OCI-LY3 (cell line): ENCODE data around the gene ITLN1.
"Not testable (repeated sequence)": the region's sequence is repeated elsewhere in the genome, so short reads cannot be mapped to it uniquely, and the experiment has no call there.

Source experiments
- H2AFZ ChIP-seq: fragments of 200-600, 300-600 bp; shearing (Covaris generic); 2 replicates; pipeline ENCODE4 v1.6.0; 2014; ENCODE audit warnings: antibody characterized with exemption, low read depth, low read length
- H3K27ac ChIP-seq: fragments of 200-600, 300-600 bp; sonication (generic); 2 replicates; pipeline ENCODE4 v1.5.1; 2014; ENCODE audit warnings: mild to moderate bottlenecking, low read length, moderate library complexity, mixed read lengths
- H3K27me3 ChIP-seq: fragments of 200-600, 300-600 bp; sonication (generic); 2 replicates; pipeline ENCODE4 v1.6.1; 2014; ENCODE audit warnings: low read depth, low read length, mixed read lengths
- H3K36me3 ChIP-seq: fragments of 200-600, 300-600 bp; sonication (generic); replicated peaks from 2 replicates; pipeline ENCODE3; 2014; ENCODE audit warnings: low read depth, low read length, mixed read lengths
- H3K4me1 ChIP-seq: fragments of 300-600, 200-600 bp; sonication (generic); 2 replicates; pipeline ENCODE4 v1.6.1; 2014; ENCODE audit warnings: low read length, mixed read lengths
- H3K4me2 ChIP-seq: fragments of 200-600, 300-600 bp; sonication (generic); 2 replicates; pipeline ENCODE4 v1.6.1; 2014; ENCODE audit warnings: low read length, mixed read lengths
- H3K4me3 ChIP-seq: fragments of 300-600, 200-600 bp; sonication (generic); 2 replicates; pipeline ENCODE4 v1.5.1; 2014; ENCODE audit warnings: antibody characterized with exemption, mild to moderate bottlenecking, low read length, moderate library complexity
- H3K79me2 ChIP-seq: fragments of 300-600, 200-600 bp; shearing (Covaris generic); 2 replicates; pipeline ENCODE4 v1.6.1; 2014; ENCODE audit warnings: mild to moderate bottlenecking, low read length, mixed read lengths
- H3K9ac ChIP-seq: fragments of 300-600, 200-600 bp; shearing (Covaris generic); 2 replicates; pipeline ENCODE4 v1.6.0; 2014; ENCODE audit warnings: mild to moderate bottlenecking, low read length, moderate library complexity
- H3K9me3 ChIP-seq: fragments of 200-600, 300-600 bp; shearing (Covaris generic); 2 replicates; pipeline ENCODE4 v1.6.1; 2014; ENCODE audit warnings: low read length, mixed read lengths; ENCODE audit not compliant: insufficient read depth
- H4K20me1 ChIP-seq: fragments of 200-600, 300-600 bp; sonication (generic); 2 replicates; pipeline ENCODE4 v1.6.1; 2016; ENCODE audit warnings: low read length, mixed read lengths; ENCODE audit not compliant: insufficient read depth
- EZH2phosphoT487 ChIP-seq: fragments of 200-600 bp; shearing (Covaris generic); IDR thresholded peaks from 2 replicates; pipeline ENCODE4 v1.6.1; 2018; ENCODE audit warnings: antibody characterized with exemption, mixed run types, low read depth
- TF ChIP-seq, protein P1 (sequence below): fragments of 200-600, 300-600 bp; sonication (generic); IDR thresholded peaks from 2 replicates; pipeline ENCODE4 v1.5.1; 2014; ENCODE audit warnings: antibody characterized with exemption, low read length, low read depth

Gene ITLN1

DNA sequence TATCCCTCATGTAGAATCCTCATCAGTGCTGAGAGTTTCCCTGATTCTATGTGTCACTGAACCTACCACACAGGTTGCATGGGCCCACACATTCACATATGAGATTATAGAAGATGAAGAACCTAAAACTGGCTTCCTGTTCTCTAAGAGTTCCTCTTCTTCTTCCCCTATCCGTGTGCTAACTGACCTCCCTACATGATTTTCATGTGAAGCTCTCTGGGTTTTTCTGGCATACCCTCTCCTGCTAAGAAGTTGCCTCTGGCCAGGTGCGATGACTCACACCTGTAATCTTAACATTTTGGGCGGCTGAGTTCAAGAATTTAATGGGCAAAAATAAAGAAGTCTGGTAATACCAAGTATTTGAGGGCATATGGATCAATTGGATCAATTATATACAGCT lies 16.8 kb downstream of the ITLN1 start:
- Histone ChIP-seq H3K36me3 (no peaks in the 10 kb centered on the region), H3K4me1 (peaks cover 6% of the 10 kb centered on the region; the same call in 1 of the 2 replicates), H4K20me1 (no peaks in the 10 kb centered on the region), H2AFZ (no peak overlapping the region), H3K4me2 (no peak overlapping the region), H3K27ac (no peak overlapping the region), H3K27me3 (peaks cover 5% of the 10 kb centered on the region; the same call in 1 of the 2 replicates), H3K79me2 (no peaks in the 10 kb centered on the region), H3K4me3 (no peak overlapping the region), H3K9ac (no peak overlapping the region), H3K9me3 (no peaks in the 10 kb centered on the region)
- TF ChIP-seq, protein P1, sequence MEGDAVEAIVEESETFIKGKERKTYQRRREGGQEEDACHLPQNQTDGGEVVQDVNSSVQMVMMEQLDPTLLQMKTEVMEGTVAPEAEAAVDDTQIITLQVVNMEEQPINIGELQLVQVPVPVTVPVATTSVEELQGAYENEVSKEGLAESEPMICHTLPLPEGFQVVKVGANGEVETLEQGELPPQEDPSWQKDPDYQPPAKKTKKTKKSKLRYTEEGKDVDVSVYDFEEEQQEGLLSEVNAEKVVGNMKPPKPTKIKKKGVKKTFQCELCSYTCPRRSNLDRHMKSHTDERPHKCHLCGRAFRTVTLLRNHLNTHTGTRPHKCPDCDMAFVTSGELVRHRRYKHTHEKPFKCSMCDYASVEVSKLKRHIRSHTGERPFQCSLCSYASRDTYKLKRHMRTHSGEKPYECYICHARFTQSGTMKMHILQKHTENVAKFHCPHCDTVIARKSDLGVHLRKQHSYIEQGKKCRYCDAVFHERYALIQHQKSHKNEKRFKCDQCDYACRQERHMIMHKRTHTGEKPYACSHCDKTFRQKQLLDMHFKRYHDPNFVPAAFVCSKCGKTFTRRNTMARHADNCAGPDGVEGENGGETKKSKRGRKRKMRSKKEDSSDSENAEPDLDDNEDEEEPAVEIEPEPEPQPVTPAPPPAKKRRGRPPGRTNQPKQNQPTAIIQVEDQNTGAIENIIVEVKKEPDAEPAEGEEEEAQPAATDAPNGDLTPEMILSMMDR: no peak
- no peak for TF ChIP-seq EZH2phosphoT487

DNA sequence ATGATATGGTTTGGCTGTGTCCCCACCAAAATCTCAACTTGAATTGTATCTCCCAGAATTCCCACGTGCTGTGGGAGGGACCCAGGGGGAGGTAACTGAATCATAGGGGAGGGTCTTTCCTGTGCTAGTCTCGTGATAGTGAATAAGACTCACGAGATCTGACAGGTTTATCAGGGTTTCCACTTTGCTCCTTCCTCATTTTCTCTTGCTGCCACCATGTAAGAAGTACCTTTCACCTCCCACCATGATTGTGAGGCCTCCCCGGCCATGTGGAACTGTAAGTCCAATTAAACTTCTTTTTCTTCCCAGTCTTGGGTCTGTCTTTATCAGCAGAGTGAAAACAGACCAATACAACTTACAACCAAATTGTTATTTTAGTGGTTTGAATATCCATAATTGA lies 17.3 kb downstream of the ITLN1 start:
- H3K4me1 ChIP-seq, H3K4me2 ChIP-seq, H3K4me3 ChIP-seq, H3K27me3 ChIP-seq, H3K9ac ChIP-seq, H3K36me3 ChIP-seq, H2AFZ ChIP-seq, H4K20me1 ChIP-seq, H3K79me2 ChIP-seq, H3K9me3 ChIP-seq, H3K27ac ChIP-seq: not testable (repeated sequence)

DNA sequence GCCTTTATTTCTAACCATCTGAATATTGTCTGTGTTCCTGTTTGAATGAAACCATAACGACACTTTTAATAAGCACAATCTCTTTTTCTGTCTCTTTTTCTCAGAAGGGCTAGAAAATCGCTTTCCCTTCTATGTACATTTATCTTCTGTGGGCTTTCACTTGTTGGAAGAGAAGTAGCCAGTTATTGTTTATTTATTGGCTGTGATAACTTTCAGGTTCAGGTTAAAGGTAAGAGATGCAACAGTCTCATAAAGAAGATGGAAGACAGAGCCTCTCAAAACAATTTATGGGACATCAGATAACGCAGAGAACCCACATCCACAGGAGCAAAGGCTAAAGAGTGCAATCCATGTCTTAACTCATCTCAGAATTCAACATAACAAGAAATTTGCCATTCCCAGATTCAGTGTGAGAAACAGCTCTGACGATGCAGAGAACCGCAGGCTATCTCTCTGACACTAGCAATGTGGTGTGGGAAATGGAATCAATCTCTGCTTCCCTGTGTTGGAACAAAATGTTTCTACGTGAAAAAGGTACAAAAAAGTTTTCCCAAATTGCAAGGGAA lies 18.2 kb downstream of the ITLN1 start:
- Histone ChIP-seq H3K9ac (no peak overlapping the region), H3K79me2 (no peaks in the 10 kb centered on the region), H4K20me1 (no peaks in the 10 kb centered on the region), H3K4me2 (no peak overlapping the region), H2AFZ (no peak overlapping the region), H3K4me3 (no peak overlapping the region), H3K27ac (no peak overlapping the region), H3K9me3 (no peaks in the 10 kb centered on the region), H3K27me3 (no peaks in the 10 kb centered on the region), H3K4me1 (peaks cover 6% of the 10 kb centered on the region; the same call in 1 of the 2 replicates), H3K36me3 (no peaks in the 10 kb centered on the region)
- TF ChIP-seq EZH2phosphoT487: no peak
- TF ChIP-seq, protein P1: no peak

DNA sequence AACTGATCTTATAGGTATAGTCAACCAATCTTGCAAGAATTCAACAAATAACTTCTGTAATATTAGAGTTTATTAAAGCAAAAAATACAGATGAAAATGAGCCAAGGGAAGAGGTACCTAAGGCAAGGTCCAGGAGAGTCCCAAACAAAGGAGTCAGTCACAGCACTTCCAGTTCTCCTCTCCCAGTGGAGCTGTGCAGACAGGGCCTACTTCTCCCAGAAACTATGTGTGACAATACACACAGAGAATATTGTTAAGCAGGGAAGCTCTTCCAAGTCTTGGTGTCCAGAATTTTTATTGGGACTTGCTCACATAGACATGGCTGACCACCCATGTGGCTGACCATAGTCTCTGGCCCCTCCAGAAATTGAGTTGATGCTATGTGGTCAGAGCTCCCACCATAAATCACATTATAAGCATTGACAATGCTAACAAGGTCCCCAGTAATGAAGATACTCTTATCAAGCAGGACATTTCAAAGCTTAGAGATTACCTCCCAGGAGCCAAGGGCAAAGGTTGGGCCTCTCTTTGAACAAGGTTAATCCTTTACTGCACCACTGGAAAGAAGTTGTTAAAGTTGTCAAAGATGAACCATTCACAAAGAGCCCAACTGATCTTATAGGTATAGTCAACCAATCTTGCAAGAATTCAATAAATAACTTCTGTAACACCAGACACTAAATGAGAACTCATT lies 18.8 kb downstream of the ITLN1 start:
- Histone ChIP-seq H3K79me2 (no peaks in the 10 kb centered on the region), H3K4me3 (no peak overlapping the region), H3K4me2 (no peak overlapping the region), H3K36me3 (no peaks in the 10 kb centered on the region), H3K9me3 (no peaks in the 10 kb centered on the region), H3K4me1 (peaks cover 6% of the 10 kb centered on the region; the same call in 1 of the 2 replicates), H2AFZ (no peak overlapping the region), H4K20me1 (no peaks in the 10 kb centered on the region), H3K9ac (no peak overlapping the region), H3K27me3 (no peaks in the 10 kb centered on the region), H3K27ac (no peak overlapping the region)
- TF ChIP-seq, protein P1: no peak
